Activated CD4-positive, alpha-beta T cell treated with anti-CD3 and anti-CD28 coated beads, Interleukin-10, Interleukin-2, amounts not matched to agents 100 ng/mL and 50 ng/mL, durations not matched to agents 16 hours and 8 hours (primary cell): ENCODE measurements around the gene C12orf42.

Experiments
- DNase-seq: peaks from one replicate; pipeline ENCODE4 v3.0.0-alpha.2; 2020

Gene C12orf42

GRCh38 chr12:103495469-103496456 lies at the start of gene C12orf42:
C12orf42 (minus strand) TSS chr12:103495968; CDS start chr12:103478426, 17,542 bp downstream.
- DNase-seq = peak; percentile 51

DNA sequence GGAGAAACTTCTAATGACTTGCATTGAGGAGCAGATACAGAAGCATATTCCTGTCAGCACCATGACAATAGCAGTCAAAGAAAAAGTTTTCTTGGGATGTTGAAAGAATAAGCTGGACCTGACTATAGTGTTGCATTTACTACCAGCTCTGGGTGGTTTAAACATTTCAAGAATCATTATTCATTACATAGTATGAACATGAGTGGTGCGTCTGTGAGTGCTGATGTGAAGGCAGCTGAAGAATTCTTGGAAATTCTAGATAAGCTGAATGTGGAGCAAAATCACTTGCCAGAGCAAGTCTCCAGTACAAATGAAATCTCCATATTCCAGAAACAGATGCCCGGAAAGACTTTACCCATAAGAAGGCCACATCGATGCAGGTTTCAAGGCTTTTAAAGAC lies 46.3 kb upstream of the C12orf42 start:
- DNase-seq = no peak

- DNase-seq = peak; percentile 63
Measured at GRCh38 chr12:103540319-103540718, 44.6 kb upstream of the C12orf42 start.

DNA sequence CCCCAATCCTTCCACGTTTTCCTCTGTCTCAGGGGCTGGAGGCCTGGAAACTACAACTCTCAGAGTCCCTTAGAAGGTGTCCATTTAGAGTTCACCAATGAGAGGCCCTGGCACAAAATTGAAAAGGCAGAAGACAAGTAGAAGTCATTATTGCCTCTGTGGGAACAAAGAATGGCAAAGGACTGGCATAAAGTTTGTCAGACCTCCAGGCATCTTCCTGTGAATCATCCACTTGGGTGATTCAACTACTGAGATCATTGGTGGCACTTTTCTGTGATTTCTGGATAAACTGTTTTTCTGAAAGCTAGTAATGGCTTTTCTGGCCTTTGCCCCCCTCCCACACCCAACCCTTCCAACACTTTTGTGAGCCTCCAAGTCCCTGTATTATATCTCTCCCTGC lies 42.6 kb upstream of the C12orf42 start:
- DNase-seq = peak; percentile 44

GRCh38 chr12:103530307-103531066 lies 34.7 kb upstream of the C12orf42 start:
- peak; percentile 24 for DNase-seq

GRCh38 chr12:103529306-103529705 lies 33.5 kb upstream of the C12orf42 start:
- DNase-seq = no peak

GRCh38 chr12:103524238-103524875 lies 28.6 kb upstream of the C12orf42 start:
- no peak for DNase-seq

DNA sequence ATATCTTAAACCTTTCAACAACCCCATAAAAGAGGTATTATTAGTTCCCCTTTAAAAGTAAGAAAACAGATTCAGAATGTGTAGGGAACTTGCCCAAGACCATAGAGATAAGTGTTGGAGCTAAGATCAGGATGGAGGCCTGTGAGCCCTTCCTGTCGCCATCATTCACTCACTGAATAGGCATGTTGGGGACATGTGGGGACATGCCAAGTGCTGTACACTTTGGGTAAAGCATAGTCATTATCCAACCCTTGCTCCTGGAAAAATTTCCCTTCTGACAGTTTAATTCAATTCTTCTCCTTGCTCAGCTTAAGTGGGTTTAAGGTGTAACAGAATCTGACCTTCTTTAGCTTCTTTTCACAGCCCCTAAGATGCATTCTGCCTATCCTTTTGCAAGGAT lies 28.0 kb upstream of the C12orf42 start:
- DNase-seq = no peak

GRCh38 chr12:103520686-103521215 lies 25.0 kb upstream of the C12orf42 start:
- DNase-seq = no peak

GRCh38 chr12:103519632-103520031 lies 23.9 kb upstream of the C12orf42 start:
- DNase-seq = no peak

DNA sequence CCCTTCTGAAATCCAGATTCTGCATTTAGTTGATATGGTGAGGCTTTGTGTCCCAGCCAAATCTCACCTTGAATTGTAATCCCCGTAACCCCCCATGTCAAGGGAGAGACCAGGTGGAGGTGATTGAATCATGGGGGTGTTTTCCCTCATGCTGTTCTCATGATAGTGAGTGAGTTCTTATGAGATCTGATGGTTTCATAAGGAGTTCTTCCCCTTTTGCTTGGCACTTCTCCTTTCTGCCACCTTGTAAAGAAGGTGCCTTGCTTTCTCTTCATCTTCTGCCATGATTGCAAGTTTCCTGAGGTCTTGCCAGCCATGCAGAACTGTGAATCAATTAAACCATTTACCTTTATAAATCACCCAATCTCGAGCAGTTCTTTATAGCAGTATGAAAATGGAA lies 23.1 kb upstream of the C12orf42 start:
- DNase-seq = no peak

- DNase-seq = no peak
Measured at GRCh38 chr12:103517161-103517560, 21.4 kb upstream of the C12orf42 start.

DNA sequence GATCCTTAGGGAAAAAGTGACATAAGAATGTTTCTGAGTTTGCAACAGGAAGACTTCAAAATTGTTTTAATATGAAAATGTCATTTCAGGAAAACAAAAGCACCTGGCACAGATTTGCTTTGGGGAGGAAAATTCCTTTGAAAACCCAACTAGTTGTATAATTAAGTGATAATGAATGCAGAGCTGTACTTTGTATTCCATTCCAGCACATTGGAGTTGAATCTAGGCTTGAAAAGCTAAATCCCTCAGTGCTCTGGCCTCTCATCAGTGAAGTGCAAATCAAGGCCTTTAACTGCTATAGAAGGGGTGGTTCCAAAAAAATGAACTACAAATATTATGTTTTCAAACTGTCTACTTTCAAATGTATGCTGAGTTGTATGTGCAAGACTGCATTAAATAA lies 19.6 kb upstream of the C12orf42 start:
- DNase-seq = no peak

- DNase-seq = peak; percentile 13
Measured at GRCh38 chr12:103513875-103514274, 18.1 kb upstream of the C12orf42 start.

- DNase-seq = peak; percentile 91
Measured at GRCh38 chr12:103505371-103506236, 9.8 kb upstream of the C12orf42 start.

GRCh38 chr12:103504606-103505005 lies 8.8 kb upstream of the C12orf42 start:
- no peak for DNase-seq

DNA sequence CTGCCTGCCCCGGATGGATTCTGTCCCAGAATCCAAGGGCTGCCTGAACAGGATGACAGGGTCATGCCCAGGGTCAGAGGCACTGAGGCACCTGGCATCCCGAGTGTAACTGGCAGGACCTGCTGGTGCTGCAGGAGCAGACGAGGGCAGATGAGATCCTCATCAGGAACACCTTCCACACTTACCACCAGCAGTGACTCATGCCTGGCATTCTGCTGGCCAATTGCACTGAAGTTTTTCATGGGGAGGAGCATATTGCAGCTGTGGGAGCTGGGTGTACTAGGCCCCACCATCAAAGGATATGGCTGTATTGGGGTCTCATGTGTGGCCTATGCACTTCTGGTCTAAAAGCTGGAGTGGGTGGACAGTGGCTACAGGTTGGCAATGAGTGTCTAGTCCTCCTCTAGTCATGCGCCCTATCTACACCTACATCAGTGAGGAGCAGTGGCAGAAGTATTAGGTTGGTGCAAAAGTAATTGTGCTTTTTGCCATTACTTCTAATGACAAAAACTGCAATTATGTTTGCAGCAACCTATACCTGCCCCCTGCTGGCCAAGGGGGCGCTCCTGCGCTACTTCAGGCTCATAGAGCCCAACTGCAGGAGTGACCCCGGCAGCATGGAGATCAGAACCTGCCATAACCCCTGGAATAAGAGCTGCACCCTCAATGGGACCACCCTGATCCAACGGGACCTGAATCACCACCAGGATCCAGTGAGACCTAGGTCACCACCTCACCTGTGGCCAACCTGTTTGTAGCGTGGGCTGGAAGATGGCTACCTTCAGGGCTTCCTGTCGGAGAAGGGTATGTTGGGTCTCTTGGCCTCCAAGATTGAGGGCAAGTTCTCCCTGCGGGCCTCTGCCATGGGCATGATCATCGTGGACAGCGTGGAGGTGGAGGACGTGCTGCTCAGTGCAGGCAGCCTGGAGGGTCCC lies 8.0 kb upstream of the C12orf42 start:
- peak; percentile 53 for DNase-seq

DNA sequence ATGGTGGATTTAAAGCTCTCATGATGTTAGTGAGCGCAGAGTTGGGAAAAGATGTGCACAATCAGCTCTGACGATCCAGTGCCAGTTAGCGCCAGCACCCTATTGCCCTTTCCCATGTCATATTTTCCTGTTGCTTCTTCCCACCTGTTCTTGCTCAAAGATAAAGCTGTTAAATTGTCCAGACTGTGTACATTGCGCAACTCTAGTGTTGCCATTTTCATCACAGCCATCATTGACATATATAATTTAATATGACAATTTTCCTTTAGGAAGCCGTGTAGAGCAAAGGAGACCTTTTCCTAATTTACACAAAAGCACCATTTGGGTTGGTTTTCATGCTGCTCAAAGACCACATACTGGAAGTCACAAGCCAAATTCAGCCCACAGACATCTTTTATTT lies 5.7 kb upstream of the C12orf42 start:
- DNase-seq = no peak

DNA sequence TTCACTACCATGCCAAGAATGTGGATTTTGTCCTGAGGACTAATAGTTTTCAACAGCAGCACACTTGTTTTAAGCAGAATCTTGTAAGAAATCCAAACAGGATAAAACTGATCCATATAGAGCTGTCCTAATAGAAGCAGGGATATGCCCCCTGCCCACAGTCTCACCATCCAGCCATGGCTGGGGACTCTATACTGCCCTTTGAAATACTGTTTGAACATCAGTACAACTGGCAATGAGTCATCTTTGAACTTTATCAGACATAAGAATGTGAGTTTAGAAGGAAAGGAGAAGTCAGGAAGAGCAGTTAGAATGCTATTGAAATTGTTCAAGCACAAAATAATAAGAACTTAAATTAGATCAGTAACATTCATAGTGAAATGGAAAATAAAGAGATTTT lies 3.8 kb upstream of the C12orf42 start:
- DNase-seq = no peak

DNA sequence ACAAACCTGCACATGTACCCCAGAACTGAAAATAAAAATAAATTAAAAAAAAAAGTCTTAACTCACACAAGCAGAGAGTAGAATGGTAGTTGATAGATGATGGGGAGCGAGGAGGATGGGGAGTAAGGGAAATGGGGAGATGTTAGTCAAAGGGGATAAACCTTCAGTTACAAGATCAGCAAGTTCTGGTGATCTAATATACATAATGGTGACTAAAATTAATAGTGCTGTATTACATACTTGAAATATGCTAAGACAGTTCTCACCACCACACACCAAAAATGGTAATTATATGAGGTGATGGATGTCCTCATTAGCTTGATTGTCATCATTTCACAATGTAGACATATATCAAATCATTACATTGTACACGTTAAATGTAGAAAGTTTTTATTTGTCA lies 3.2 kb upstream of the C12orf42 start:
- peak; percentile 55 for DNase-seq
